Lower leg skin (tissue), 4 donors: Measurements from ENCODE around the gene PHLPP1. TPM values are rescaled to one million over a fixed set of nuclear protein-coding genes. Genes with fewer than 3 reads are reported as not detected.

Experiments used
- DNase-seq, 2 donors: peaks; one replicate each; pipeline ENCODE4 v3.0.0-alpha.2; 2019; ENCODE audit warnings: low spot score in 2 of 2
- H3K4me3 ChIP-seq: fragments of 200-600 bp; sonication (generic); 2 replicates; pipeline ENCODE4 v1.5.1; 2017; ENCODE audit warnings: mild to moderate bottlenecking, low read depth; ENCODE audit not compliant: poor library complexity, severe bottlenecking
- CTCF ChIP-seq, 3 donors: fragments of 450-650 bp; IDR thresholded peaks; one replicate each; pipeline ENCODE4 v1.5.1; 2016; ENCODE audit warnings: antibody characterized with exemption in 3 of 3, mild to moderate bottlenecking in 3 of 3, moderate library complexity in 2 of 3
- POLR2A ChIP-seq, 2 donors: fragments of 450-650 bp; IDR thresholded peaks; one replicate each; pipeline ENCODE4 v1.6.1; 2016 to 2017; ENCODE audit warnings: antibody characterized with exemption in 2 of 2, mild to moderate bottlenecking in 1 of 2, moderate library complexity in 1 of 2
- WGBS, 2 donors: methylation state at CpG; one replicate each; pipeline ENCODE4 v1.1.5; 2018; 5-methylcytosine and 5-hydroxymethylcytosine counted together
- intact Hi-C: fragments of 100-400 bp; cut with DNase I; formaldehyde crosslinking; loops from one replicate; pipeline ENCODE4 v1.15.0; 2023; ENCODE audit warnings: low total_unique reads
- total RNA-seq, 4 donors: library from RNA; depleted of rRNA; stranded (reverse); fragments of >200 nt; gene quantifications; one replicate each; pipeline ENCODE4 v1.1.0, GENCODE V29; 2016

PHLPP1 gene
- total RNA-seq, 4 donors from 2014 or later: 27.3 to 38.5 (median 33.1) TPM

DNA sequence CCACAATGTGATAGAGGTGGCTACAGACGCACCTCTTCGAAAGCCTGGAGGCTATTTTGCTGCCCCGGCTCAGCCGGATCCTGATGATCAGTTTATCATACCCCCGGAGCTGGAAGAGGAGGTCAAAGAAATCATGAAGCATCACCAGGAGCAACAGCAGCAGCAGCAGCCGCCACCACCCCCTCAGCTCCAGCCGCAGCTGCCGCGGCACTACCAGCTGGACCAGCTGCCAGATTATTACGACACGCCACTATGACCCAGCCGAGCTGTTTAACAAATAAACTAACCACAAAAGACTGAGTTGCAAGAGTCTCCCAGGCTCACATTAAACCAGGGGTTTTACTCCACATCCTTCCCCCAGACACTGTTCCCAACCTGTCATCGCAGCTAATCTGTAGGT lies 263.8 kb downstream of the PHLPP1 start:
- DNase-seq: peak in 1 of 2 donors; percentile 87
- TF ChIP-seq POLR2A (IDR thresholded peaks at IDR 0.05): no peak
- no peak for TF ChIP-seq CTCF (IDR thresholded peaks at IDR 0.05)
- no peak overlapping the region for H3K4me3 ChIP-seq
- WGBS, 2 donors: 71 to 73% methylated on average over 9 to 12 of the region's 13 CpGs
- intact Hi-C loops: loop anchor here (10.0 kb wide), 2 partner anchors 264 to 394 kb away; partner anchors contain the start of gene PHLPP1

- TF ChIP-seq POLR2A (IDR thresholded peaks at IDR 0.05): no peak
- WGBS, 2 donors: 69 to 78% methylated on average over 4 of the region's 4 CpGs
- DNase-seq: no peak
- intact Hi-C loops: loop anchor here (10.0 kb wide), 2 partner anchors 265 to 395 kb away; partner anchors contain the start of gene PHLPP1
- H3K4me3 ChIP-seq: no peak overlapping the region
These were observed 264.6 kb downstream of the PHLPP1 start for GRCh38 chr18:62979900-62980299.

GRCh38 chr18:62981566-62981965 lies 266.2 kb downstream of the PHLPP1 start:
- TF ChIP-seq CTCF (IDR thresholded peaks at IDR 0.05): no peak
- no peak for TF ChIP-seq POLR2A (IDR thresholded peaks at IDR 0.05)
- 90 to 92% methylated on average over 9 to 11 of the region's 11 CpGs for WGBS, 2 donors
- intact Hi-C loops: no loop called here
- no peak for DNase-seq
- H3K4me3 ChIP-seq: no peak overlapping the region

- intact Hi-C loops: no loop called here
- DNase-seq: peak; percentile 50 to 86
- WGBS, 2 donors: 35 to 38% methylated on average over 11 of the region's 11 CpGs
- peak in 1 of 3 donors; percentile 55 for TF ChIP-seq CTCF (IDR thresholded peaks at IDR 0.05)
- no peak for TF ChIP-seq POLR2A (IDR thresholded peaks at IDR 0.05)
- H3K4me3 ChIP-seq: no peak overlapping the region
These were observed 267.4 kb downstream of the PHLPP1 start for GRCh38 chr18:62982600-62983251.

- intact Hi-C loops: no loop called here
- DNase-seq: peak in 1 of 2 donors; percentile 53
- H3K4me3 ChIP-seq: no peak overlapping the region
- no peak for TF ChIP-seq CTCF (IDR thresholded peaks at IDR 0.05)
- TF ChIP-seq POLR2A (IDR thresholded peaks at IDR 0.05): no peak
- 87 to 93% methylated on average over 11 of the region's 11 CpGs for WGBS, 2 donors
These were observed 269.4 kb downstream of the PHLPP1 start for GRCh38 chr18:62984656-62985315.

DNA sequence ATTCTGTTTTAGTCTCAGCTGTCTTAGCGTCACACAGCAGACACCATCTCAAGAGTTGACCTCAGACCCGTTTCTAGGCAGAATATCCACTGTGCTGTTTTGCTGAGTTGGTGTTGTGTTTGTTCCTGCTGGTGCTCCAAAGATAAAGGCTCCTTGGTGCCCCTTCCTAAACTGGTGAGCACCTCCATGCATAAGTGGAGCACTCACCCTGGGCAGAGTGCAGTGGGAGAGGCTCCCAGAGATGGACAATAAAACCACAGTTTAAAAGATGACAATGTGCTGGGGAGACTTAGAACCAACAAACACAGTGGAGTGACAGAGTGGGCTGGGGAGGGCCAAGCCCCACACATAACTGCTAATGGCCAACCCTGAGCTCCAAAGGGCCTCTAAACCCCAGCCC lies 271.1 kb downstream of the PHLPP1 start:
- no peak overlapping the region for H3K4me3 ChIP-seq
- DNase-seq: no peak
- no peak for TF ChIP-seq CTCF (IDR thresholded peaks at IDR 0.05)
- TF ChIP-seq POLR2A (IDR thresholded peaks at IDR 0.05): no peak
- intact Hi-C loops: no loop called here
- WGBS, 2 donors: 85 to 92% methylated on average over 2 of the region's 2 CpGs
